Kidney glomerular epithelial cell (primary cell): ENCODE data around the gene ZNF581.

Source experiments
- DNase-seq: peaks from one replicate; lab custom pipeline; 2025; lab: John Stamatoyannopoulos, UW

The ZNF581 gene, protein sequence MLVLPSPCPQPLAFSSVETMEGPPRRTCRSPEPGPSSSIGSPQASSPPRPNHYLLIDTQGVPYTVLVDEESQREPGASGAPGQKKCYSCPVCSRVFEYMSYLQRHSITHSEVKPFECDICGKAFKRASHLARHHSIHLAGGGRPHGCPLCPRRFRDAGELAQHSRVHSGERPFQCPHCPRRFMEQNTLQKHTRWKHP

DNA sequence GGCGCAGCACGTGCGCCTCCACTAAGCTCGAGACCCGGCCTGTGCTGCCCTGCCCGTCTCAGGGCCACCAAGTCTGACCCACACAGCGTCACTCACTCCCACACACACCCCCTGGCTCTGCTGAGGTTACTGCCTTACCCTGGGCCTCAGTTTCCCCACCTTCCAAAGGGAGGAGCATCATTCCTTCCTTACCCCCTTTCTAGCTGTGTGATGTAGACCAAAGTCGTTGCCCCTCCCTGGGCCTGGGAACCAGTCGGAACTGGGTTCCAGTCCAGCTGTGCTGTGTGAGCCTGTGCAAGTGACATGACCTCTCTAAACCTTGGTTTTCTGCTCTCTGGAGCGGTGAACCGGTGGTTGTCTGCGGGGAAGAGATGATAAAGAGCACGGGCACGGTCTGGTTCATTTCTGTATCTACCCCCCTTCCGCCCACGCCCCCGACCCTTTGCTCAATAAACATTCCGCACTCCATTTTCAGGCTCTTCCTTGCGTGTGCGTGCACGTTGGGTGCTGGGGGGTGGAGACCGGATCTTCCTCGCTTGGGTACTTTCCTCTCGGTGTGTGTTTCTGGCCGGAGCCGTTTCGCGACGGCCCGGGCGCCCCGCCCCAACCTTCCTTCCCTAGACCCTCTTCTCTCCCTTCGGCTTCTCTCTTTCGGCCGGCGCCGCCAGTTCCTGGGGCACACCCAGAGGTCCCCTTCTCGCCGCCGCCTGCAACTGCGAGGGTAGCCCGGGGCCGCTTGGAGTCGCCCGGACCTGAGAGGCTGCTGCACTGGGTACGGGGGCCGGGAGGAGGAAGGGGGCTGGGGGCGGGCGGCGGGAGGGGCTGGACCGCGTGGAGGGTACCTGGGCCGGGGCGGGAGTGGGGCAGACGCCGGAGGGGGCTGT lies at the start of gene ZNF581:
ZNF581 (plus strand) TSS at position 647 of the 884 bp plus-strand sequence. CDS start 923 bp downstream, outside the sequence.
- DNase-seq, result peak; percentile 73

DNA sequence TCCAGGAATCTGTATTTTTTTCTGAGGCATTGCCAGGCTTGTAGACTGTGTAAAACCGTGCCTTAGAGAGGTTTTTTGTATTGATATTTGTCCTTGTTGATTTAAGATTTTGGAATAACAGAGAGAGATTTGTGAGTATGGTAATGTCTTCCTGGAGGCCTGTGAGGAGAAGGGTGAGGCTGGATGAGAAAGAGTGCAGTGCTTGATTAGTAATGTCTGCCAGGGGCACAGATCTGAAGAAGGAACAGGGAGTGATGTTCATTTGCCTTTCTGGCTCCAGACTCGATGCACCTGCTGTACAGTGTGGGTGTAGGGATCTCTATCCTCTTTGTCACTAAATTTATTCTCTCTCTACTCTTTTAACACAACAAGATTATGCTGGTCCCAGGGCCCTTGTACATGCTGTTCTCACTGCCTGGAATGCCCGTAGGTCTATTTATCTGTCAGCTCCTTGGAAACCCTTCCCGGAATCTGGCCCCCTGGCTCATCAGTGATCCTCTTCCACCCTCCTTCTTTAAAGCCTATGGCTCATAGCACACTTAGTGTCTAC lies 48.4 kb upstream of the ZNF581 start:
- no peak for DNase-seq

- DNase-seq, result no peak
These were observed 47.1 kb upstream of the ZNF581 start for GRCh38 chr19:55596304-55596703.

DNA sequence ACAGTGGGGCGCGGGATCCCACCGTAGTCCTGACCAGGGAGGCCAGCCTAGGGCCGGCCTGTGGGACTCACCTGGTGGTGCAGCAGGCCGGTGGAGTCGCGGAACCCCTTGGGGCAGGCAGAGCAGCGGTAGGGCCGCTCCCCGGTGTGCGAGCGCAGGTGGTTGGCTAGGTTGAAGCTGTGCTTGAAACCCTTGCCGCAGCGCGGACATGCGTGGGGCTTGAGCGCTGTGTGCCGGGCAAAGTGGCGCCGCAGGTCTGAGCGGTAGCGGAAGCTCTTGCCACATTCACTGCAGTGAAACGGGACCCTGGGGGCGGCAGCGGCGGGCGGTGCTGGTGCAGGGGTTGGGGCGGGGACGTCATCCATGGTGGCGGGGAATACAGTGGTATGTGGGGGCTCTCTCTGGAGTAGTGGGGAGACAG lies 45.9 kb upstream of the ZNF581 start:
- DNase-seq, result no peak

- DNase-seq, result no peak
These were observed 45.4 kb upstream of the ZNF581 start for GRCh38 chr19:55598034-55598433.

GRCh38 chr19:55598719-55599467 lies 44.6 kb upstream of the ZNF581 start:
- peak; percentile 93 for DNase-seq

DNA sequence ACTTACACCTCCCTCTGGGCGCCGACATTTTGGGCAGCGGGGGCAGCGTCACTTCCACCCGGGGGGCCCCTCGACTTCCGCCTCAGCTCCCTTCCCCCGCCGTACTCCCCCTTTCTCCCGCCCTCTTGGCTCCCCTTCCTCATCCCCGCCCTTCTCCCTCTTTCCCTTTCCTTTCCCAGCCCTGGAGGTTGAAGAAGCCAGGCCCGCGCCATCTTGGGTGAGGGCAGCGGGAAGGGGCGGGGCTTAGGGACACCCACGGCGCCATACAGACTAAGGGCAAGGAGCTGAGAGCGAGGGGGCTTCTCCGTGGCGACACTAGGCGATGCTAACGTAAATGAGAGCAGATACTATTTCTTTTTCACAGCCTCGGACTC lies 44.0 kb upstream of the ZNF581 start, which contains the start of gene FIZ1:
FIZ1 (minus strand) TSS at position 50 of the 374 bp plus-strand sequence. CDS start 1,652 bp downstream, outside the sequence.
- DNase-seq, result peak; percentile 94

DNA sequence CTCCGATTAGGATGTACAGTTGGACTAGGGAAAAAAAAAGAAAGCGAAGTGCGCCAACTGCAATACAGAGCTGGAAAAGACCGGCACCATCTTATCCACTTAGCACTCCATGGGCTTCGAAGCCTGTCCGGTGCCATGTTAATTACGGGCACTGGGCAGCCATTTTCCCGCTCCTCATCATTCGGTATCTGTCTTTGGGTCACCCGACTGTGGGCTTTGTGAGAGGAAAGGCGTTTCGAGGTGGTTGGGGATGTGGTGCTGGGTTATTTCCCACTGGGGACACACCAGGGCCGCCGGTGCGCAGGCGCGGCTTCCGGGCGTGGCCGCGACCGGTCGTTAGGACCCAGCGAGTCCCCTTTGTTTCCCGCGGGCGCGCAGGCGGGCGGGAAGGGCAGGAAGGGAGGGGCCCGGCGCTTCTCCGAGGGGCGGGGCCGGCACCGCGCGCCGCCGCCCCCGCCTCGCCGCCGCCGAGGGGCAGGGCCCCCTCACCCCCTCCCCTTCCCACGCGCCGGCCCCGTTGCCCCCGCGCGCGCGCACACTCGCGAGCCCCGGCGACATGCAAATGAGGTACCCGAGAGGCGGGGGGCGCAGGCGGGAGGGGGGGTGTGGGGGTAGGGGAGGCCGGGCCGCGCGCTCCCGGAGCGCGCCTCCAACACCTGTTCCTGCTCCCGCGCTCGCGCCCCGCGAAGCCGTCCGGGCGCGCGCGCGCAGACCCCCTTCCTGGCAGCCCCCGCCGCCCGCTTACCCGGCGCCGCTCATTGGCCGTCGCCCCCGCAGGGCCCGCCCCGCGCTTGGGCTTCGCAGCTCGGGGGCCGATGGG lies 43.4 kb upstream of the ZNF581 start, which contains the start of gene ZNF524:
ZNF524 (plus strand) TSS at position 447 of the 820 bp plus-strand sequence. CDS start 1,825 bp downstream, outside the sequence.
- peak; percentile 94 for DNase-seq

- no peak for DNase-seq
These were observed 42.8 kb upstream of the ZNF581 start for GRCh38 chr19:55600662-55601028.

- DNase-seq, result no peak
These were observed 42.4 kb upstream of the ZNF581 start for GRCh38 chr19:55601084-55601483.

DNA sequence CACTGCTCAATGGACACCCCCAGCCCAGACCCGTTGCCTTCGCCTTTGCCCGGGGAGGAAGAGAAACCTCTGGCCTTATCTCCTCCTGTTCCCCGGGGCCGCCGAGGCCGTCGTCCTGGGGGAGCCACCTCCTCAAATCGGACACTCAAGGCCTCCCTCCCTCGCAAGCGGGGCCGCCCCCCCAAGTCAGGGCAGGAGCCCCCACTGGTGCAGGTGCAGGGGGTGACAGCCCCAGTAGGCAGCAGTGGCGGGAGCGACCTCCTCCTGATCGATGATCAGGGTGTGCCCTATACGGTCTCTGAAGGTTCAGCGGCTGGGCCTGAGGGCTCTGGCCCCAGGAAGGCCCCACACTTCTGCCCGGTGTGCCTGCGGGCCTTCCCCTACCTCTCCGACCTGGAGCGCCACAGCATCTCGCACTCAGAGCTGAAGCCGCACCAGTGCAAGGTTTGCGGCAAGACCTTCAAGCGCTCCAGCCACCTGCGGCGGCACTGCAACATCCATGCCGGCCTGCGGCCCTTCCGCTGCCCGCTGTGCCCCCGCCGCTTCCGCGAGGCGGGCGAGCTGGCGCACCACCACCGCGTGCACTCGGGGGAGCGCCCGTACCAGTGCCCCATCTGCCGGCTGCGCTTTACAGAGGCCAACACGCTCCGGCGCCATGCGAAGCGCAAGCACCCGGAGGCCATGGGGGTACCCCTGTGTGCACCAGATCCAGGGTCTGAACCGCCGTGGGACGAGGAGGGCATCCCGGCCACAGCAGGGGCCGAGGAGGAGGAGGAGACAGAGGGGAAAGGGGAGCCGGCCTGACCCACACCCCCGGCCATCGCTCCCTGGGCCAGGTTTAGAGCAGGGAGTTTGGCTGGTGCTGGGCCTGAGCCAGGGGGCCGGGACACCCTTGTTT lies 41.1 kb upstream of the ZNF581 start:
- no peak for DNase-seq

GRCh38 chr19:55603115-55603514 lies 40.3 kb upstream of the ZNF581 start:
- no peak for DNase-seq

GRCh38 chr19:55603581-55604292 lies 39.7 kb upstream of the ZNF581 start:
- no peak for DNase-seq

DNA sequence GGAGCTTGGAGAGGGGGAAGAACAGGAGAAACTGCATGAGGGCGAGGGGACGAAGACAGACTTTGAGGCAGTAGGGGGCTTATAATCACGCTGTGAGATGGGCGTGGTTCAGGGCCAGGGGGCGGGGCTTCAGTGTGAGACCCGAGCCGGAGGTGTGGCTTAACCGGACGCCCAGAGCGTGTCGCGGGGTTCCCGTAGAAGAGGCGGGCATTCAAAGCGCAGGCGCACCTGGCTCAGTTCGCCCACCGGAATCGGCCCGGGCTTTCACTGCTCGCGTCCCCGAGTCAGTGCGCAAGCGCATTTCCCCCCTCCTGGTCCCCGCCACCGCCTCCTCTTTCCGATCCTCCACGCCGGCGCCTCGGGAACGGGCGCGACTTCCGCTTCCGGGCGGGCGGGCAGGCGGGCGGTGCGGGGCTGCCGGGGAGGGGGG lies 38.2 kb upstream of the ZNF581 start:
- peak; percentile 94 for DNase-seq

GRCh38 chr19:55605637-55606470 lies 37.6 kb upstream of the ZNF581 start, which contains the start of gene ZNF865:
TSS of gene ZNF865 (plus strand) at chr19:55605647. CDS start at chr19:55613619, 7,972 bp downstream.
- peak; percentile 88 for DNase-seq

GRCh38 chr19:55606471-55606787 lies 37.0 kb upstream of the ZNF581 start:
- no peak for DNase-seq

- no peak for DNase-seq
These were observed 36.6 kb upstream of the ZNF581 start for GRCh38 chr19:55606817-55607216.

DNA sequence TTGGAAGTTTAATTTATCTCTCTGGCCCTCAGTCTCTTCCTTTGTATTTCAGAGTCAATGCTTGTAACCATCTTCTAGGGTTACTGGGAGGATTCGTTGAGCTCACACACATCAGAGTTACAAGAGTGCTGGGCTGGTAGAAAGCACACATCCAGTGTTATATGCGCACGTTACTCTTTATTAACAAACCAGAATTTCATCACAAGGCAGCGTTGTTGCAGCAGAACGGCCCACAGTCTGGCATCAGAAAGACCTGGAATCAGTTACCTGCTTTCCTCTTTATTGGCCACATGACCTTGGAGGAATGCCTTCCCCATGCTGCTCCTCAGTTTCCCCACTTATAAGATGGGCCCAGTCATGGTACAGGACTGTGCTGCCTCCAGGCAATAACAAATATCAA lies 34.1 kb upstream of the ZNF581 start:
- no peak for DNase-seq
